CD4-positive, alpha-beta T cell treated with Interferon alpha-2 for 1 hour (primary cell): ENCODE measurements around the gene C16orf90.
"Not testable (repeated sequence)": the region's sequence is repeated elsewhere in the genome, so short reads cannot be mapped to it uniquely, and the experiment has no call there.

Experiments used
- DNase-seq, 2 donors: peaks; one replicate each; pipeline ENCODE4 v3.0.0-alpha.2; 2020 to 2022

Gene C16orf90

DNA sequence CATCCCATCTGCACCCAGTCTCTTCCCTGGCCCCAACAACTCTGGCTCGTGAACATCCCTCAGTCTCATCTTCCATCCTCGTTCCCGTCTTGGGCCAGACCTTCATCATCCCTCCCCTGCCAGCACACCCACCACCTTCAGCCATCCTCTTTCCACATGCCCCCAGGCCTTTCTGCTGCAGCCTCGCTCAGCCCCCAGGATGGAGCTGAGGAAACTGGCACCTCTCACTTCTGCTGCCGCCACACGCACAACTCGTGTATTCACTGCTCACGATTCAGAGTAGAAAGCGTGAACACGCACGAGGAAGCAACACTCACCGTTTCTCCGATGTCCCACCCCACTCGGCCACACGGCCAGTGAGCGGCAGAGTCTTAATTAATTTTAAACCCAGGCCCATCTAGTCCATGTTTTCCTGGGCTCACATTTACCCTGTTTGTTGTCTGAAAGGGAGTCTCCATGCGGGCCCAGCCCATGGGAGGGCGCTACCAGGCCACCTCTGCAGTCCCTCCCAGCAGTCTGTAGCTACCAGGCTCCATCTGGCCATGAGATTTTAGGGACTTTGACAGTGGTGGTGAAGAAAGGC, 12.5 kb downstream of the C16orf90 start:
- DNase-seq, result no peak

DNA sequence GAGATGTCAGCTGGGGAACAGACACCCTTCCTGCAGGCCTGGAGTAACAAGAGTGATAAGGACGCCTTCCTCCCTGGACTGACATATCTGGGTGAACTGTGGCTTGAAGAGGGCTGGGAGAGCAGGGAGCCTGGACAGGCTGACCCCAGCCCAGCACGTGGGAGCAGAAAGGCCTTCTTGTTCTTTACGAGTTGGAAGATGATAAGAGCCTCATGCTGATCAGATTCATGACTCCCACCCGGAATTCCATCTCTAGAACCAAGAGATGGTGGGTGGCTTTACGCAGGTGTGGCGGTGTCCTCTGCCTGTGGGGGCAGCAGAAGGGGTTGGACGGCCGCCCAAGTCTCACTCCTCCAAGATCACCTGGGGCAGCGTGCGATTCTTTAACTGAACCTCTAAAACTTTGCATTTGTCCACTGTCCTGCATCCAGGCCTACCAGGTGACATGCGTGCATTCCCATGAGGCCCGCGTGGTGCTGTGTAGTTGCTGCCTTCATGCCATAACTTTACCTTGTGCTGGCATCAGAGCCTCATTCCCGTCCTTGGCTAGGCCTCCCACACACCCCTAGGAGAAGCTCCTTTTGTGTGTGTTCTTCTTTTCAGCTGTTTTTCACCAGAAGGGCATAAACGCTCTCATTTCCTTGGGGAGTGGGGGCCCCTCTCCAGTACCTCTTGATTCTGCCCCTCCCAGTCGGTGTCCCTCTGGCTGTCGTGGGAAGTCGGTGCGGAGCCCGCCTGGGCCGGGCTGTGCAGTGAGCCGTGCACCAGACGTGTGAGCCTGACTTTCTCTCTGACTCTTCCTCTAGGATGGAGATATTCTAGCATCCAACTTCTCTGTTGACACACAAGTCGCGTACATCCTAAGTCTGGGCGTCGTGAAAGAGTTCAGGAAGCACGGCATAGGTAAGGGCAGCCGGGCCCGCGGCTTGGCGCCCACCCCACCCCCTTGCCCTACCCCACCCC, 13.3 kb downstream of the C16orf90 start:
- DNase-seq, result no peak

DNA sequence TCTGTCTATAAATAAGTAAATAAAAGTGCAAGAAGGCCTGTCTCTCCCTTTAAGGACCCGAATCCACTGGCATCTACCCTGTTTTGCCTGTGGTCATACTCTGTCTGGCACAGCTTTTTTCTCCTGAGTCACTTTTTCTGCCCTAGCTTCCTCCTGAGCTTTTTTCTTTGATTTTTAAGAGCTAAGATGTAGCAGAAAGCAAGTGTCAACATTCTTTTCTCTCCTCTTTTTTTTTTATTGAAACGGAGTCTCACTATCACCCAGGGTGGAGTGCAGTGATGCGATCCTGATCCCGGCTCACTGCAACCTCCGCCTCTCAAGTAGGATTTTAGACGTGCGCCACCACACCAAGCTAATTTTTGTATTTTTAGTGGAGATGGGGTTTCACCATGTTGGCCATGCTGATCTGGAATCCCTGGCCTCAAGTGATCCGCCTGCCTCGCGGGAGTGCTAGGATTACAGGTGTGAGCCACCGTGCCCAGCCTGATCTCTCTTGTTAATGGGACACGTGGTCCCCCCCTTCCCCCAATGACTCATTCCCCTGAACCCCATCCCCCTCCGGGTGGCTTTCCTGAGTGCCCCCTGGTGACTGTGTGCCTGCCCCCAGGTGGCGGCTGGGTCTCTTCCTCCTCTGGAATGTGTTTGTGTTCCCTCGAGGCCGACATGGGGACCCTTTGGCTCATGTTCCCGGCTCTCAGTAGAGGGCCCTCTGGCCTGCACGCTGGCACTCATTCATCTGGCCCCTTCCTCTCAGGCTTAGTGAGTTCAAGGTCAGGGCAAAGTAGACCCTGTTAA, 14.2 kb downstream of the C16orf90 start:
- DNase-seq, result no peak

DNA sequence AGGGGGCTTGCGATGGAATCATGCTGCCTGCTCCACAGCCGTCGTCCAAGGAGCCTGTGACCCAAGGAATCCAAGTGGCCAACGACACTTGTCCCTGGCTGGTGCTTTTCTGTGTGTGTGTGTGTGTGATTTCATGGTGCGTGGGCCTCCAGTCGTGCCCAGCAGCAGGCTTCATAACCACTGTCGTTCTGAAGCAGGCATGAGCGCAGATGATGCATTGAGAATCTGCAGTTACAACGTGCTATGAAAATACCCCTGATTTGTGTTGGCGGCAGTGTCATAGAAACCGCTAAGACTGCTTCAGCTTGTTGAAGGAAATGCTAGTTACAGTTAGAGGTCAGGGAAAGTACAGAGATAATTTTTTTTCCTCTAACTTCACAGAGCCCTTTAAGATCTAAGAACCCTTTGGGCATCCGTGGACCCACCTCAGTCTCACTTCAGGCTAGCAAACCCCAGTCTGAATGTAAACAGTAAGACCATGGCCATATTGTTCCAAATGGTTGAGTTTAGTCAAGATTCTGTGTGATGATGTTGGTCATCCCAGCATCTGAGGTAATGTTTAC, 15.6 kb downstream of the C16orf90 start:
- no peak for DNase-seq

GRCh38 chr16:3478242-3478925, 16.9 kb downstream of the C16orf90 start:
- no peak for DNase-seq

GRCh38 chr16:3476409-3476808, 18.9 kb downstream of the C16orf90 start:
- no peak for DNase-seq

- DNase-seq, result no peak
These were observed 19.5 kb downstream of the C16orf90 start for GRCh38 chr16:3475604-3476375.

DNA sequence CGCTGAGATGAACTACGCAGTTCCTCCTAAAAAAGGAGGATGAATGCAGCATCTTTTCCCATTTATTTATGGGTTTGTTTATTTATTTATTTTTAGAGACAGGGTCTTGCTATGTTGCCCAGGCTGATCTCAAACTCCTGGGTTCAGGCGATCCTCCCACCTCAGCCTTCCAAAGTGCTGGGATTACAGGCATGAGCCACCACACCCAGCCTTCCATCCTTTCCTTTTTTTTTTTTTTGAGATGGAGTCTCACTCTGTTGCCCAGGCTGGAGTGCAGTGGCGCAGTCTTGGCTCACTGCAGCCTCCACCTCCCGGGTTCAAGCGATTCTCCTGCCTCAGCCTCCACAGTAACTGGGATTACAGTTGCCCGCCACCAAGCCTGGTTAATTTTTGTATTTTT, 20.4 kb downstream of the C16orf90 start:
- not testable (repeated sequence) for DNase-seq

DNA sequence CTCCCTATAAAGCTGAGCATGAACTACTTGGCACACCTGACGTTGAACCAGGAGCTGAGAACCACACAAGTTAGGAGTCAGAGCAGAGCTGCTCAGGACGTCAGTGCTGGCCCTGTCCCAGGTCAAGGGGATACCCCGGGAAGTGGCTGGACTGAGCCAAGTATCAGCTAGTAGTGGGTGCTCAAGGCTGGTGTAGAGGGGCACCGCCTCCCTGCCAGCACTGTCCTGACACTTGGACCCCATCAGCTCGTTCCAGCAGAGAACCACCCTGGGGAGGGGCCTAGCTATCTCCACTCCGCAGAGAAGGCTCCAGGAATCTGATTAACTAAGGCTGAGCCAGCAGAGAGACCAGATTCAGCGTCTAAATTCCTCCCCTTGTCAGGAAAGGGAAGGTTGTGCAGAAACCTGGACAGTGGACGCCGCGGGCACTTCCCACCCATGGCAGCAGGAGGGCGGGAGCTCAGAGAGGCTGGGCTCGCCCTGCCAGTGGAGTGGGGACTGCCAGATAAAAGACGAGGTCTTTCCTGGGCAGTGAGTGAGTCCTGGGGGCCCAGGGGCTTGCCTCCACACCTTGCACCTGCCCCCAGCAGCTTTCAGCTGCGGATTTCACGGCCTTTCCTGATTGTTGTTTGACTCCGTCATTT, 21.0 kb downstream of the C16orf90 start:
- no peak for DNase-seq

DNA sequence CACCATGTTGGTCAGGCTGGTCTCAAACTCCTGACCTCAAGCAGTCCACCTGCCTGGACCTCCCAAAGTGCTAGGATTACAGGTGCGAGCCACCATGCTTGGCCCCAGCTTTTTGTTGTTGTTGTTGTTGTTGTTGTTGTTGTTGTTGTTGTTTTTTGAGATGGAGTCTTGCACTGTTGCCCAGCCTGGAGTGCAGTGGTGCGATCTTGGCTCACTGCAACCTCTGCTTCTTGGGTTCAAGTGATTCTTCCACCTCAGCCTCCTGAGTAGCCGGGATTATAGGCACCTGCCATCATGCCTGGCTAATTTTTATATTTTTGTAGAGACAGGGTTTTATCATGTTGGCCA, 21.7 kb downstream of the C16orf90 start:
- DNase-seq, result not testable (repeated sequence)

DNA sequence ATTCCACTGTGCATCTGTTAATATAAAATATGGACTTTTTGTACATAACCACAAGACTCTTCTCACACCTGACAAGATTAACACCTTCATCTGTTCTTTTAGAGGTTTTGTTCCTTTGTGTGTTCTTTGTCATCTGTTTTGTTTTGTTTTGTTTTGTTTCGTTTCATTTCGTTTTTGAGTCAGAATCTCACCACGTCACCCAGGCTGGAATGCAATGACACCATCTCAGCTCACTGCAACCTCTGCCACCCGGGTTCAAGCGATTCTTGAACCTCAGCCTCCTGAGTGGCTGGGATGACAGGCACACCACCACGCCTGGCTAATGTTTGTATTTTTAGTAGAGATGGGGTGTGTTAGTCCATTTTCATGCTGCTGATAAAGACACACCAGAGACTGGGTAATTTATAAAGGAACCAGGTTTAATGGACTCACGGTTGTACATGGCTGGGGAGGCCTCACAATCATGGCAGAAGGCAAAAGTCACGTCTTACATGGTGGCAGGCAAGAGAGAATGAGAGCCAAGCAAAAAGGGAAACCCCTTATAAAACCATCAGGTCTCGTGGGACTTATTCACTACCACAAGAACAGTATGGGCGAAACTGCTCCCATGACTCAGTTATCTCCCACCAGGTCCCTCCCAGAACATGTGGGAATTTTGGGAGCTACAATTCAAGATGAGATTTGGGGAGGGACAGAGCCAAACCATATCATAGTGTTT, 22.3 kb downstream of the C16orf90 start:
- DNase-seq, result no peak

- DNase-seq, result no peak
These were observed 23.6 kb downstream of the C16orf90 start for GRCh38 chr16:3471518-3472176.

- DNase-seq, result no peak
These were observed 24.6 kb downstream of the C16orf90 start for GRCh38 chr16:3470723-3471122.

GRCh38 chr16:3469736-3470135, 25.6 kb downstream of the C16orf90 start:
- DNase-seq, result no peak

- no peak for DNase-seq
These were observed 26.8 kb downstream of the C16orf90 start for GRCh38 chr16:3468501-3468900.

DNA sequence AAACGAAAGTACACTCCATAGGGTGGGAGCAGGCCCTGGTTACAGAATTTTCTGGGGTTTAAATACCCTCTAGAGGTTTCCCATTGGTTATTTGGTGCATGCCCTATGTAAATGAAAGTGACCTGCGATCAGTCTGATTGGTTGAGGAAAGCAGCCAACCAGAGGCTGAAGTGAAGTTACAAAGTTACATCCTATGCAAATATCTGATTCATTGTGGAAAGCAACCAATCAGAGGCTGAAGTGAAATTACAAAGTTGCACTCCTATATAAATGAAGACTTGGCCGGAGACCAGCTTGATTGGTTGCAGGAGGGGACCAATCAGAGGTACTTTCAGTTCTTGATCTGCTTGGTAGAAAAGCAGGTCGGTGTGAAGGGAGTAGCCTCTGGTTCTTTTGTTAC, 27.4 kb downstream of the C16orf90 start:
- no peak for DNase-seq

DNA sequence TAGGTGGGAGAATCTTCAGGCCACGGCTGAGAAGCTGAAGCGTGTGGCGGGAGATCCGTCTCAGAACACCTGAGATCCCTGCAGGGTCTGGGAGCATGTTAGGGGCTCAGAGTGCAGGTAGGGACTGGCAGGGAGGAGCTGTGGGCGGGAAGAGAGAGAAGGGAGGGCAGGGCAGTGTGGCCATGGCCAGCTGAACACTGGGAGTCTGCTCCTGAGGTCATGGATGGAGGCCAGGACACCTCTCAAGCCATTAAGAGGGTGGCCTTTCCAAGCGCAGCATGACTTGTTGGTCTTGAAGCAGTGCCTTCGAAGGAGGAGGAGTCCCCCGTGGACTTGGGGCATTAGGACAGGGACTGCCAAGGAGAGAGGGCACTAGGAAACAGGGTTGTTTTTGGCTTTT, 28.1 kb downstream of the C16orf90 start:
- DNase-seq, result no peak

DNA sequence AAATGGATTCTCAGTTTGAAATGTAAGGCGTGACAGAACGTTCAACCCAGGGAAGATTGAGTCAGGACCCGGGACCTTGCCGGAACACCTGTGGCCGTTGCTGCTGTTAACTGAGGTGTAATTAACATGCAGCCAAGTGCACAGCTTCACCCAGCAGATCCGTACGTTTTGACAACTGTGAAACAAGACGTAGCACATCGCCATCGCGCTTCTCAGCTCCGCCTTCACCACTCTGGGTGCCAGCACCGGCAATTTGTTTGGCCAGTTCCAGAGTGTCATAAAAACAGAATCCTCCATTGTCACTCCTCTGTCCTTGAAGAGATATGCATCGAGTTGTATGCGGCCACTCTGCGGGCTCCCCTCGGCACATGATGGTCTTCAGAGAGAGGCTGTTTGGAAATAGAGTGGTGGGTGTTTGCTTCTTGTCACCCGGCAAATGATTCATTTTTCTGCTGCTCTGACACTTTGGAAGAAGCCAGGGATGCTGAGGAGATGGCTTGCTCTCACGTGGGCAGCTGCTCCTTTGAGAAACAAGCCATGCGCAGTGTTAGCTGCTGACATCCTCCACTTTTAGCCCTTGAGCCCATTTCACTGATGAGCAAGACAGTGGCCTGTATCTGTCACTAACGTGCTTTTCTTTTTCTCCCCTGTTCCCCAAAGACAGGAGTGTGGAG, 29.2 kb downstream of the C16orf90 start:
- DNase-seq, result no peak

DNA sequence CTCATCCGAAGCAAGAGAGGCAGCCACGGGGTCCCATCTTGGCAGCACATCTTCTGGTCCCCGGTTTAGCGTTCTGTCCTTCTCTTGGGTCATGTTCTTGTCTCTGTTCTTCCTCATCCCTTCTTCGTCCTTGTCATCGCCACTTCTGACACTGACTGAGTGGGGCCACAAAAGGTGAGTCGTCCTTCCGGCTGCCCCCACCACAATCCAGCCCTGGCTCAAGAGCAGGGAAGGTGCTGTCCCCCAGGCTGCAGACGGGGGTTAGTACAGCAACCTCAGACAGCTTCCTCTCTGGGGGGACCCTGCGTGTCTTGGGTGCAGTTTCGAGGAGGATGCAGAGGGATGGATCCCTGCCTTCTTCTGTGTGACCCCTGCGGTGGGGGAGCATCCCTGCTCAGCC, 30.0 kb downstream of the C16orf90 start:
- no peak for DNase-seq

- DNase-seq, result peak; percentile 56 to 57
These were observed 34.1 kb downstream of the C16orf90 start for GRCh38 chr16:3461151-3461550.
